ENCODE measurements around the gene SWT1.
"Not testable (repeated sequence)": the region's sequence is repeated elsewhere in the genome, so short reads cannot be mapped to it uniquely, and the experiment has no call there.

SWT1 gene

DNA sequence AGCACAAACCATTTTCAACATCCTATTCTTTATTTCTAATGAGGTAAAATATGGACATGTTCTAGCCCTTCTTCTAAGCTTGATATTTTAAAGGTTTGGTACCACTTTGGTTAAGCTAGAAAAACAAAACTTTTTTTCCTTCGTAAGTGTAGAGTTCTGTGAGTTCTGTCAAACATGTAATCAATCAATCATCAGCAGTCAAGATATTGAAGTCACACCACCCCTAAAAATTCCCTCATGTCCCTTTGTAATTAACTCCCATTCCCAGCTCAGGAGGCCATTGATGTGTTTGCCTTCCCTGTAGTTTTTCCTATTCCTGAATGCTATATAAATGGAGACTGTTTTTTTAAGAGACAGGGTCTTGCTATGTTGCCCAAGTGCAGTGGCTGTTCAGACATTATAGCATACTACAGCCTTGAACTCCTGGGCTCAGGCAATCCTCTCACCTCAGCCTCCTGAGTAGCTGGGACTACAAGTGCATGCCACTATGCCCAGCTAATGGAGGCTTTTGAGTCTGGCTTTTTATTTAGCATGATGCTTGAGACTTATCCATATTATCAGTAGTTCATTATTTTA, 137.1 kb downstream of the SWT1 start:
- DNase-seq, result no peak

- DNase-seq, result no peak
Measured at GRCh38 chr1:185295091-185295490, 138.1 kb downstream of the SWT1 start.

- no peak for DNase-seq
Measured at GRCh38 chr1:185297982-185298381, 141.0 kb downstream of the SWT1 start.

- no peak for DNase-seq
Measured at GRCh38 chr1:185300152-185300551, 143.2 kb downstream of the SWT1 start.

GRCh38 chr1:185305419-185305818, 148.5 kb downstream of the SWT1 start:
- no peak for DNase-seq

DNA sequence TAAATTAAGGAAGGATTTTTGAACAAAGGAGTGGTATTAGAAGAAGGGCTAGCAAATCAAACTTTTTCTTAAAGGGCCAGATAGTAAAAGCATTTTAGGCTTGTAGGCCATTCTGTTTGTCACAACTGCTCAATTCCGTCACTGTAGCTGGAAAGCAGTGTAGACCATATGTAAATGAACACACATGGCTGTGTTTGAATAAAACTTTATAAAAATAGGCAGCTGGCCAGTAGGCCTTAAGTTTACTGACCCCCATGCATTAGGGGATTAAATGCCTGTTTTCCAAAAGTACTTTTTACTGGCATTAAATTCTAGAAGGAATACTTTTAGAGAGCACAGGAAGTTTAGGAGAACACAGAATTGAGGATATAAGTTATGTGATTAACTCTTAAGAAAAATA, 151.2 kb downstream of the SWT1 start:
- no peak for DNase-seq

DNA sequence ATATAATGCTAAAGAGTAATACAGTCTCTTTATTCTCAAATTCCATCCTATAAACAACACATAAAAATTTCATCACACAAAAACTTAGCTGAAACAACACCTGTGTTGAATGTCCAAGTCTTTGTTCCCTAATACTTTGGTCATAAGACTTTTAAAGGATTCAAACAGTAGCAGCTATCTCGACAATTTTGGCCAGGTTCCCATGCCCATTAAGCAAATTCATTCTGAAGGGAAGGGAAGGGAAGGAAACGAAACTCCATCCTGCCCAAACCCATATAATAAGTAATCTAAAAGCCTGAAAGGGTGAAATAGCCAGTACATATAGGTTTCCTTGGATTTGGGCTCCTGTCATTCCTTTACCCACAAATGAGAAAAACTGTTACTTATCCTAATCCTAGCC, 152.6 kb downstream of the SWT1 start:
- DNase-seq, result no peak

GRCh38 chr1:185311589-185312225, 154.7 kb downstream of the SWT1 start:
- DNase-seq, result no peak

- no peak for DNase-seq
Measured at GRCh38 chr1:185312361-185313138, 155.6 kb downstream of the SWT1 start.

- no peak for DNase-seq
Measured at GRCh38 chr1:185314411-185314810, 157.4 kb downstream of the SWT1 start.

GRCh38 chr1:185315445-185316071, 158.6 kb downstream of the SWT1 start:
- DNase-seq, result no peak

GRCh38 chr1:185316163-185317033, 159.4 kb downstream of the SWT1 start:
- no peak for DNase-seq

DNA sequence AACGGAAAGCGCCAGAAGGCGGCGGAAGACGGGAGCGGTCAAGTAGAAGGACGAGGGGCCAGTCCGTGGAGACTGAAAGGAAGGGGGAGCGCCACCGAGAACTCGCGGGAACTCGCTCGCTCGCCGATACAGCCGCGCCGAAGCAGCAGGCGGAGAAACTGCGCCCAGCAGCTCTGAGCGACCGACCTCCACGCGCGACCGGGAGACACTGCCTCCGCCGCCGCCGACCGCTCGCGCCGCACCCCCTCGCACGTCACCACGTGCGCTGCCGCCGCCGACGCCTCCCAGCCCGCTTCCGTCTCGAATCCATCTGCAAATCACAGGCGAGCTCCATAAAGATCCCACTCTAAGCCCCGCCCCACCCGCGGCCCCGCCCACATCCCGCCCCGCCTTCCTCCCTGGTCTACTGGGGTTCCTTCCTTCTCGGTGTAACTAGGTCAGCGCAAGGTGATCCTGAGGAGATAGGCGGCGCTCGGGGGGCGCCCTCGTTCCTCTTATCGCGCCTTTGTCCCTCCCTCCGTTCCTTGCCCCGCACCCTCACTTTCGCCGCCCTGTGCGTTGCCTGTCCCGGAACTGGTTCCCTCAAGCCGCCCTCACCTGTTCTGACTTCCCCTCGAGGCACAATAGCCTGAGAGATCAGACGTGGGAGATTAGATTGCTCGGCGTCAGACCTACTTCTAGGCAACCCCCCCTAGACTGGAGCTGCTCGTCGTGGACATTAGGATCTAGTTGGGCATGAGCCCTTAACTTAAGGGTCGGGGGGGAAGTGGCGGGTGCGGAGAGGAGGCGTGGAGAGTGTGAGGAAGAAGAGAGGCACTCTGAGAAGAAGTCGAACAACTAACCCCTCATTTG, 160.3 kb downstream of the SWT1 start, which contains the start of gene IVNS1ABP:
IVNS1ABP (minus strand) TSS at position 210 of the 852 bp plus-strand sequence. CDS start 7,750 bp downstream, outside the sequence.
- peak; percentile 89 for DNase-seq

- no peak for DNase-seq
Measured at GRCh38 chr1:185317886-185318310, 160.9 kb downstream of the SWT1 start.

DNA sequence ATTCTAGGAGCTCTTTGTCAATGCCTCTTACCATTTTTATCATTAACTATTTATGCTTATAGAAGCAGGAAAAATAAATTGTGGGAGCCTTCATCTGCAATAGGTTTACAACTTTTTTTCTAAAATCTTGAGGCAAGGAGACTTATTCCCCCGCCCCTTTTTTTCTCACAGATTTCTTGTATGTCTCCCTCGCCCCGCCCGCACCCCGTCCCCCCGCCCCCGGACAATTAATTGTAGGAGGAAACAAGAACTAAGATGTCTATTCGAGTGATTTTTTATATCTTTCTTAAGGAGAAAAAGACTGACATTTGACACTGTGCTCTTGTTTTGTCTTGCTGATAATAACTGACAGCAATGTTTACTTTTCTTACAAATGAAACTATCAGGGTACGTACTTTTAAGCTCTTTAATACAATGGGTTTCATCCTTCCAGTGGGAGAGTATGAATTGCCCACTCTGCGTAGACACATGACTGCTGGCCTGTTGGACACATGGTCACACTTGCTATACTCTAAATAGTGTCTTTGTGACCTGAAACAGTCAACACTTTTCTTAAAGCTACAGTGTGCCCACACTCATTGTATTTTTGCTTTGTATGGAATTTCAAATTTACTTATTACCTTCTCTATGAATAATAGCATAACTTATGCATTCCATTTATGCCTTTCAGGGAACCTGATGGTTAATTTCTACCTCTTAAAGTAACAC, 161.6 kb downstream of the SWT1 start:
- DNase-seq, result no peak

- no peak for DNase-seq
Measured at GRCh38 chr1:185319139-185319475, 162.1 kb downstream of the SWT1 start.

GRCh38 chr1:185321104-185321503, 164.1 kb downstream of the SWT1 start:
- DNase-seq, result not testable (repeated sequence)

GRCh38 chr1:185321653-185322221, 164.8 kb downstream of the SWT1 start:
- DNase-seq, result not testable (repeated sequence)

DNA sequence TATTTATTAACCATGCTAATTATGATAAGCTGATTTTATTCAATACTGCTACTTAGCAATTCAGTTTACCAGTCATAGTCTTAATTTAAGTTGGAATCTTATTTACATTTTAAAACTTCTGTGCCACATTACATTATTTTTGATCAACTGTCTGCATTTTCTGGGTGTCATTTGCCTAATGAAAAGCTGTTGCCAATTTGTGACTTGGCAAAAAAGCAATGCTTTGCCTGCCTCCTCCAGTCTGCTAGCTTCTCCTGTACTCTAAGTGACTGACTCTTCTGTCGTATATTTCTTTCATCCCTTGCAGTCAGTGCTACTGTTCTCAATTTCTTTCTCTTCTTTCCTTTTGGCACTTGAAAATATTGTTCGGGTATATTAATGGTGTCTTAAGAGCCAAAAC, 165.7 kb downstream of the SWT1 start:
- DNase-seq, result no peak

DNA sequence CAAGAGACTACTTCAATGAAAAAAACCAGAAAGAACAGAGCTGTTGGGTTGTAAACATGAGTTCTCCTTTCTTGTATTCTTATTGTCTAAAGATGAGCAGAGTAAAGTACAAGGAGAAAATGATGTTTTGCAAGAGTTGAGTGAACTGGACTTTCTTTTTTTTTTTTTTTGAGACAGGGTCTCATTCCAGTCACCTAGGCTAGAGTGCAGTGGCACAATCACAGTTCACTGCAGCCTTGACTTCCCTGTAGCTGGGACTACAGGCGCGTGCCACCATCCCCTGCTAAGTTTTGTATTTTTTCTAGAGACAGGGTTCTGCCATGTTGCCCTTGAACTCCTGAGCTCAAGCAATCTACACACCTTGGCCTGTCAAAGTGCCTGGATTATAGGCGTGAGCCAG, 167.2 kb downstream of the SWT1 start:
- no peak for DNase-seq

GRCh38 chr1:185325413-185325812, 168.4 kb downstream of the SWT1 start:
- DNase-seq, result no peak

All from NCI-H524 treated with DMSO at 0.1 percent for 48 hours (cell line).